Measurements from ENCODE around the gene ATRN.

DNA sequence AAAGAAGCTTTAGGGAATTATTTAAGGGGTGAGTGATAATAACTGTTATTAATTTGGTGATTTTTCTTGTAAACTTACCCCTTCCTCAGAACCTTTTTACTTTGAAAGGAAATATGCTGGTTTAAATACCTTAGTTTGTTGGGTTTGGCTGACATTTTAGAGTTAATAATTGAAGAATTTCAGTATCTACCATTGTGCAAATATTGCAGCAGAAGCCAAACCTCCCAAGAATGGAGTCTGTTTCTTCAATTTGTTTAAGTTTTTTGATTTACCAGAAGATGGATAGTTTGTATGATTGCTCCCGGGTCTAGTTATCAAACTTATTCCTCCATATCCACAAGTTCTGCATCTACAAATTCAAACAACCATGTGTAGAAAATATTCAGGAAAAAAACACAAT lies 77.1 kb downstream of the ATRN start:
- TF ChIP-seq, protein P1, sequence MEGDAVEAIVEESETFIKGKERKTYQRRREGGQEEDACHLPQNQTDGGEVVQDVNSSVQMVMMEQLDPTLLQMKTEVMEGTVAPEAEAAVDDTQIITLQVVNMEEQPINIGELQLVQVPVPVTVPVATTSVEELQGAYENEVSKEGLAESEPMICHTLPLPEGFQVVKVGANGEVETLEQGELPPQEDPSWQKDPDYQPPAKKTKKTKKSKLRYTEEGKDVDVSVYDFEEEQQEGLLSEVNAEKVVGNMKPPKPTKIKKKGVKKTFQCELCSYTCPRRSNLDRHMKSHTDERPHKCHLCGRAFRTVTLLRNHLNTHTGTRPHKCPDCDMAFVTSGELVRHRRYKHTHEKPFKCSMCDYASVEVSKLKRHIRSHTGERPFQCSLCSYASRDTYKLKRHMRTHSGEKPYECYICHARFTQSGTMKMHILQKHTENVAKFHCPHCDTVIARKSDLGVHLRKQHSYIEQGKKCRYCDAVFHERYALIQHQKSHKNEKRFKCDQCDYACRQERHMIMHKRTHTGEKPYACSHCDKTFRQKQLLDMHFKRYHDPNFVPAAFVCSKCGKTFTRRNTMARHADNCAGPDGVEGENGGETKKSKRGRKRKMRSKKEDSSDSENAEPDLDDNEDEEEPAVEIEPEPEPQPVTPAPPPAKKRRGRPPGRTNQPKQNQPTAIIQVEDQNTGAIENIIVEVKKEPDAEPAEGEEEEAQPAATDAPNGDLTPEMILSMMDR (tag by site-specific recombination; IDR thresholded peaks at IDR 0.05): no peak
- TF ChIP-seq TRIM28 (IDR thresholded peaks at IDR 0.05; ENCODE audit: borderline replicate concordance, low read length) (no peak), KLF8 (tag by site-specific recombination; IDR thresholded peaks at IDR 0.05) (no peak), MYNN (tag by site-specific recombination; IDR thresholded peaks at IDR 0.05; ENCODE audit: borderline replicate concordance) (no peak)
